HG02840 (cell line): ENCODE data around the gene HEG1.
A peak's percentile ranks its signal among the peaks of the same experiment; 100 is the strongest.
"Not testable (repeated sequence)": the region's sequence is repeated elsewhere in the genome, so short reads cannot be mapped to it uniquely, and the experiment has no call there.

Source experiments
- ATAC-seq: cut with Tn5 transposase; IDR thresholded peaks from one replicate; pipeline ENCODE4 v1.9.1; 2021; ENCODE audit warnings: mild to moderate bottlenecking, moderate library complexity, moderate number of reproducible peaks; ENCODE audit not compliant: unreplicated experiment, low FRiP score

The HEG1 gene, protein sequence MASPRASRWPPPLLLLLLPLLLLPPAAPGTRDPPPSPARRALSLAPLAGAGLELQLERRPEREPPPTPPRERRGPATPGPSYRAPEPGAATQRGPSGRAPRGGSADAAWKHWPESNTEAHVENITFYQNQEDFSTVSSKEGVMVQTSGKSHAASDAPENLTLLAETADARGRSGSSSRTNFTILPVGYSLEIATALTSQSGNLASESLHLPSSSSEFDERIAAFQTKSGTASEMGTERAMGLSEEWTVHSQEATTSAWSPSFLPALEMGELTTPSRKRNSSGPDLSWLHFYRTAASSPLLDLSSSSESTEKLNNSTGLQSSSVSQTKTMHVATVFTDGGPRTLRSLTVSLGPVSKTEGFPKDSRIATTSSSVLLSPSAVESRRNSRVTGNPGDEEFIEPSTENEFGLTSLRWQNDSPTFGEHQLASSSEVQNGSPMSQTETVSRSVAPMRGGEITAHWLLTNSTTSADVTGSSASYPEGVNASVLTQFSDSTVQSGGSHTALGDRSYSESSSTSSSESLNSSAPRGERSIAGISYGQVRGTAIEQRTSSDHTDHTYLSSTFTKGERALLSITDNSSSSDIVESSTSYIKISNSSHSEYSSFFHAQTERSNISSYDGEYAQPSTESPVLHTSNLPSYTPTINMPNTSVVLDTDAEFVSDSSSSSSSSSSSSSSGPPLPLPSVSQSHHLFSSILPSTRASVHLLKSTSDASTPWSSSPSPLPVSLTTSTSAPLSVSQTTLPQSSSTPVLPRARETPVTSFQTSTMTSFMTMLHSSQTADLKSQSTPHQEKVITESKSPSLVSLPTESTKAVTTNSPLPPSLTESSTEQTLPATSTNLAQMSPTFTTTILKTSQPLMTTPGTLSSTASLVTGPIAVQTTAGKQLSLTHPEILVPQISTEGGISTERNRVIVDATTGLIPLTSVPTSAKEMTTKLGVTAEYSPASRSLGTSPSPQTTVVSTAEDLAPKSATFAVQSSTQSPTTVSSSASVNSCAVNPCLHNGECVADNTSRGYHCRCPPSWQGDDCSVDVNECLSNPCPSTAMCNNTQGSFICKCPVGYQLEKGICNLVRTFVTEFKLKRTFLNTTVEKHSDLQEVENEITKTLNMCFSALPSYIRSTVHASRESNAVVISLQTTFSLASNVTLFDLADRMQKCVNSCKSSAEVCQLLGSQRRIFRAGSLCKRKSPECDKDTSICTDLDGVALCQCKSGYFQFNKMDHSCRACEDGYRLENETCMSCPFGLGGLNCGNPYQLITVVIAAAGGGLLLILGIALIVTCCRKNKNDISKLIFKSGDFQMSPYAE (N-terminal part only)

GRCh38 chr3:125055913-125056745, at the start of gene HEG1:
Gene HEG1, minus strand, starts transcription at chr3:125055997. Its CDS starts 107 bp downstream, at chr3:125055890.
- ATAC-seq: peak; percentile 54

DNA sequence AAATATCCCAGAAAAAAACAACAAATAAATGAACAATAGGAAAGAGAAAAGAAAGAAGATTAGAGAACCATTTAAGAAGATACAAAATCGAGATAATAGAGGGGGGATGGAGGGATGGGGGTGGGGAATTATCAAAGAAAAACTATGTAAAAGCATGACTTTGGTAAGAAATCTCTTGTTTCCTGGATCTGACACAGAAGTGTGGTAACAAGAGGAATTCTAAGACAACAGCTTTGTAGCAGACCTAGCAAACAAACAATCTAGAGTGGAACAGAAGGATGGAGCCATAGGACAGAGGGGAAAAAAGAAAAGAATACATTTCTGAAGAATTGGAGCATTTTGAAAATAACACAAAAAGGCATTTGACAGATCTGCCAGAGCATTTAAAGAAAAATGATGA, 49.3 kb upstream of the HEG1 start:
- ATAC-seq: no peak

DNA sequence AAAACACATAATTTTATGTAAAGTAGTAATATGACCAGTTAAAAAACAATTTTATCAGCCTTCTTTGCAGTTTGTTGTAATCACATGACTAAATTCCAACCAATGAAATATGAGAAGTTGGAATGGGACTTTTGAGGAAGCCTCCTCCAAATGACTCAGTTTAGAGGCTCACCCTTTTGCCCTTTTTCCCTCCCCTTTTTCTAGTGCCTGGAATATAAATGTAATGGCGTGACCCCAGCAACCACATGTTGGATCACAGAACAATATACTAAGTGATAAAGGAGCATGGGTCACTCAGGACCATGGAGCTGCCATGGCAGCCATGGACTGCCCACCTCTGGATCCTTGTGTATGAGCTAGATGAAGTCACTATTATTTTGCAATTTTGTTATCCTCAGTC, 48.8 kb upstream of the HEG1 start:
- no peak for ATAC-seq

DNA sequence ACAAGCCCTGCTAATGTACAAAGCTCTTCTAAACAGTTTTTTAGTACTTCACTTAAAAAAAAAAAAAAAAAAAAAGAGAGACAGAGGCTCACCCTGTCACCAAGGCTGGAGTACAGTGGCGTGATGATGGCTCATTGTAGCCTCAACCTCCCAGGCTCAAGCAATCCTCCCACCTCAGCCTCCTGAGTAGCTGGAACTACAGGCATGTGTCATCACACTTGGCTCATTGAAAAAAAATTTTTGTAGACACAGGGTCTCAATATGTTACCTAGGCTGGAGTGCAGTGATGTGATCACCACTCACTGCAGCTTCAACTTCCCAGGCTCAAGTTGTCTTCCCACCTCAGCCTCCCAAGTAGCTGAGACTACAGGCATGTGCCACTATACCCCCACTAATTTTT, 47.6 kb upstream of the HEG1 start:
- ATAC-seq: no peak

DNA sequence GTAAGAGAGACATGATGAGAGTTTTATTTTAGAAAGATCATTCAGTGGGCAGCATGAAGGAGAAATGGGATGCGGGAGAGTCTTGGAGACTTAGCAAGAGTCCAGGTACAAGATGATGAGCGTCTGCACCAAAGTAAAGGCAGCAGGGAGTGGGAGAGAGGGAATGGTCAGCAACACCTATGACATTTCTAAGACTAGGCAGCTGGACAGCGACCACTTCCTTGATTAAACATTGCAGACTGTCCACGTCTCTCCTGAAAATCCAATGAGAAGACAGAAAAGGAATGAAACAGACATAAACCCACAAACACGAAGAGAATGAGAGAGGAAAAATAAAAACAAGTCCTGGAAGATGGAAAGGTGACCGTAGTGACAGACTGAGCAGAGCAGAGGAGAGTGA, 46.7 kb upstream of the HEG1 start:
- no peak for ATAC-seq

DNA sequence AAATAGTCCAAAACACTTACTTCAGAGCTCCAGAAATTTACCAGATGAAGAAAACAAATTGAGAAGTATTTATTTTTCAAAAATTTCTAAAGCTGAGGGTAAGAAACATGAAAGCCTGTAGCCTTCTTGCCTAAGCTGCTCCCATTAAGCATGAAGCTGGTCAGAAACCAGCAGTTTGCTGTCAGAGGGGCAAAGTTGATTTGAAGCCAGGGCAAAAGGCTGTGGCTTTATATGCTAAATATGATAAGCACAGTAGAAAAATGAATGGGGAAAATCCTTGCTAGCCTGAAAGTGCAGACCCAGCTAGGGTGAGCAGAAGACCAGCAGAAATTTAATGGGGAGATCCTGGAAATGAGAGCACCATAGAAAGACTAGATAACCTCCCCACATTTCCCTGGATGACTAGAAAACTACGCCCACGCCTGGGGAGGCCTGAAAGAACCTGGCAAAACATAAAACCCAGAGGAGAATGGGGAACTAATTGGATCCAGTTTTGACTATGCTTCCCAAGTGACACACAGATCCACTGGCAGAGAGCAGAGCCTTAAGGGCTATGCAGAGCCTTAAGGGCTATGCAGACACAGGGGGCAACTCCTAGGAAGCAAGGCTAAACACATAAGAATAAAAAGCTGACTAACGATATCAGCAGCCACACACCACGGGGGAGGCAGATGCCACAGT, 43.0 kb upstream of the HEG1 start:
- no peak for ATAC-seq

GRCh38 chr3:125090649-125091048, 34.9 kb upstream of the HEG1 start:
- ATAC-seq: no peak

DNA sequence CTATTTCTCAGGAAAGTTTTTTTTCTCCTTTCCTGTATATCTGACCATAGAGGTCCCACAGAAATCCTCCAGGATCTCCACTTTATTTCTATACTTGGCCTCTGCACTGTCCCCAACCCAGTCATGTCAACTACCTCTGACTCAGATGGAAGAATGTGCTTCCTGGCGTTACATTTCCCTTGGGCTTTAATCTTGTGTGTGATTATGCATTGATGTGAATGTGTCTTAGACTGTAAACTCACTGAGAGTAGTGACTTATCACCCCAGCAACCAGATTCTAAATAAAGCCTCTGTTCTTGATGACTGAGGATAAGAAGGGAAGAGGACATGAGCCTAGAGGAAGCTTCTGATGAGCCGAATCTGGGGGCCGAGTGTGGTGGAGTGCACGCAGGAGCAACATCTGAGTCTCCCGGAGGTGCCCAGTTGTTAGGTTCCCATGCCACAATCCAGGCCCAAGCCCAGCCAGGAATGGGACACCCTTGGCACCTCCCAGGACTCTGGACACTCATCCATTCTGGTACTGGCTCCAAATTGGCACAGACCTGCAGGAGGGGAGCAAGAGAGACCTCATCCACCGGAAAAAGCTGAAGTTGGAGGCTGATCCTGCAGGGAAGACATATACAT, 32.1 kb upstream of the HEG1 start:
- ATAC-seq: no peak

DNA sequence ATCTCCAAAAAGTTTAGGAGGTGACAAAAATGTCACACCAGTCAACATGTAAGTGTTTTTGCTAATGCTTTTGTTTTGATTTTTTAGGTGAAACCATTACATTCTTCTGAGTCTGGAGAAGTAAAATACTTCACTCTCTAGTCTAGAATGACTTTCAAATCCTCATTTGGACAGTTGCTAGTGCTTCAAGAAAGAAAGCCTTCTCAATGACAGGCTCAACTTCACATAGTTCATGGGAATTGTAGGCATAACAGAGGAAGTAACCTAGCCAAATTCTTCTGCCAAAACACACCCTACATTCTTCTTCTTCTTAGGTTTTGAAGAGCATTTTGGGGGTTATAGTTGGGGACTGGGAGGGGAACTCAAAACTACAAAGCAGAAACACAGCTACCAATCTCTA, 29.4 kb upstream of the HEG1 start:
- ATAC-seq: no peak

DNA sequence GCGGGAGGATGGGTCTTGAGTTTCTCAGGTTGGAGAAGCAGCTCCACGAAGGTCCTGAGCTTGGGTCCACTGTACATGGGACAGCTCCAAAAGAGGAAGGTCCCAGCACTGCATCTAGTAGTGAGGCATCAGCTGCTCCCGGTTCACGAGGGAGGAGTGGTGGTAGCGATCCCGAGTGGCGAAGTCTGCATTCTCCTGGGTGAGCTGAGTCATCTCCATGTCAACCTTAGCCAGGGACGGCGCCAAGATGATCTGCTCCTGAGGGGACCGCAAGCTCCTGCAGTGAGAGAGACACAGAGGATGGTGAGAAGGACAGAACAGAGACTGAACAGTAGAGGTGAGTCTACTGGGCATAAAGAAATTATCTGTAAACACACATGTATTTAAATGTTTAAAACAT, 28.0 kb upstream of the HEG1 start:
- no peak for ATAC-seq

- not testable (repeated sequence) for ATAC-seq
Observed at GRCh38 chr3:125082339-125082738, 26.5 kb upstream of the HEG1 start.

- no peak for ATAC-seq
Observed at GRCh38 chr3:125080077-125080476, 24.3 kb upstream of the HEG1 start.

DNA sequence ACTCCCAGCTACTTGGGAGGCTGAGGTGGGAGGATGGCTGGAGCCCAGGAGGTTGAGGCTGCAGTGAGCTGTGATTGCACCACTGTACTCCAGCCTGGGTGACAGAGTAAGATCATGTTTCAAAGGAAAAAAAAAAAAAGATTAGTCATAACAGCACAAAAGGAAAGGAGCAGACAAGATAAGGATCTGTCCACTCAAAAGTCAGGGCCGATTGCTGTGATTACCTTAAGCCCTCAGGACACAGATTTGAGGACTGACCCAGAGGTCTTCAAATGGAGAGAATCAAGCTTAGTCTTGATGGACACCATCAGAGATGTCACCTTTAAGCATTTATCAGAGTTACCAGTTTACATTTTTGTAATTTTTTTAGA, 23.9 kb upstream of the HEG1 start:
- ATAC-seq: no peak

- no peak for ATAC-seq
Observed at GRCh38 chr3:125078951-125079674, 23.3 kb upstream of the HEG1 start.

DNA sequence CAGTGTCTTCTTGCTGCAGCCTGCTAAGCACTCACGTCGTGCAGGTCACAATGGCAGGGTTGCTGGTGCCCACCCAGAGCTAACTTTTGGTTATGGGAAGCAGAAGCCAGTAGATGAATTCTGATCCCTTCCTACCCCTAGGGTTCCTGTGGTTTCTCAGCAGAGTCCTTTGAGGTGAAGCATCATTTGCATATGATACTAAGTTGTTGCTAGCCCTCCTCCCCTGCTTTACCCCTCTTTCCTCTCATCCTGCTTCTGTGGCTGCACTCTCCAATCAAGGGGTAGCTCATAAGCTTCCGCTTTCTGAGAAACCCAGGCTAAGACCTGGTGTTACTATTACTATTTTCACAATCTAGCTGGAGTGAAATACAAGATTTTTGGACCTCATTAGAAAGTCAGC, 22.1 kb upstream of the HEG1 start:
- ATAC-seq: no peak

- no peak for ATAC-seq
Observed at GRCh38 chr3:125076464-125076863, 20.7 kb upstream of the HEG1 start.

- no peak for ATAC-seq
Observed at GRCh38 chr3:125075738-125076137, 19.9 kb upstream of the HEG1 start.

DNA sequence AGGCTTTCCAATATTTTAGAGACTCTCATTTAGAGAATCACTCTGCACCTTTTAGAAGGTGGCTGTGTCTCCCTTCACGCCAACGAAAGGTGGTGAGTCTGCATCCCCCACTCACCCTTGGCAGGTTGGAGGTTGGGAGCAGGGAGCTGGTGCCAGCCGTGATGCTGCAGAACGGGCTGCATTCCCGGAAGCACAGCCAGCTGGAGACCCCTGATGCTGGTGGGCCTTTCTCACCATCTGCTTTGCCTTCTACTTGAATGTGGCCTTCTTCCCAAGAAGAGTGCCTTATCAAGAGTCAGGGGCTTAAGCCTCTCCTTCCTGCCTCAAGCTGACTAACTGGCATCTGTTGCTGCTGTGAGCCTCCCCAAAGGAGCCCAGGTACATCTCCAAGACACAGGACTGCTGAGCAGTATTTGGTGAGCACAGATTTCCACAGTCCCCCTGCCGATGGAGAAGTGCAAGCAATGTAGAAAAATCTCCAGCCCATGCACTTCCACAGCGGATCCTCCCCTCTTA, 17.7 kb upstream of the HEG1 start:
- ATAC-seq: no peak
